DMS 273 (cell line): ENCODE measurements around the gene BTBD18.

Experiments used
- DNase-seq: peaks from one replicate; lab custom pipeline; 2025; ENCODE audit not compliant: unreplicated experiment; lab: John Stamatoyannopoulos, UW

The BTBD18 gene

GRCh38 chr11:57751676-57752253, at the start of gene BTBD18:
Gene BTBD18 (minus strand): TSS chr11:57751819. CDS start chr11:57751188, 631 bp downstream.
- peak; percentile 51 for DNase-seq

- DNase-seq = no peak
Measured at GRCh38 chr11:57801183-57801485, 49.5 kb upstream of the BTBD18 start.

- DNase-seq = peak; percentile 59
Measured at GRCh38 chr11:57800444-57801182, 49.0 kb upstream of the BTBD18 start.

- peak; percentile 9 for DNase-seq
Measured at GRCh38 chr11:57798905-57799559, 47.4 kb upstream of the BTBD18 start.

GRCh38 chr11:57793351-57794115, 41.9 kb upstream of the BTBD18 start:
- DNase-seq = no peak

- DNase-seq = no peak
Measured at GRCh38 chr11:57792870-57793269, 41.3 kb upstream of the BTBD18 start.

- DNase-seq = no peak
Measured at GRCh38 chr11:57792060-57792541, 40.5 kb upstream of the BTBD18 start.

- DNase-seq = no peak
Measured at GRCh38 chr11:57791321-57792059, 39.9 kb upstream of the BTBD18 start.

GRCh38 chr11:57788703-57789088, 37.1 kb upstream of the BTBD18 start:
- no peak for DNase-seq

GRCh38 chr11:57787920-57788702, 36.5 kb upstream of the BTBD18 start:
- no peak for DNase-seq

GRCh38 chr11:57787006-57787604, 35.5 kb upstream of the BTBD18 start:
- DNase-seq = no peak

GRCh38 chr11:57786436-57786835, 34.8 kb upstream of the BTBD18 start:
- no peak for DNase-seq

- no peak for DNase-seq
Measured at GRCh38 chr11:57785072-57785471, 33.5 kb upstream of the BTBD18 start.

- DNase-seq = no peak
Measured at GRCh38 chr11:57781529-57781943, 29.9 kb upstream of the BTBD18 start.

- DNase-seq = peak; percentile 3
Measured at GRCh38 chr11:57779276-57779675, 27.7 kb upstream of the BTBD18 start.

GRCh38 chr11:57778318-57779037, 26.9 kb upstream of the BTBD18 start:
- peak; percentile 66 for DNase-seq

GRCh38 chr11:57777969-57778317, 26.3 kb upstream of the BTBD18 start:
- DNase-seq = no peak

GRCh38 chr11:57776577-57777210, 25.1 kb upstream of the BTBD18 start:
- no peak for DNase-seq
